MG63 (cell line): ENCODE measurements around the gene MDH1B. TPM values are rescaled to one million over a fixed set of nuclear protein-coding genes. Genes with fewer than 3 reads are reported as not detected.
A peak's percentile ranks its signal among the peaks of the same experiment; 100 is the strongest.

Source experiments
- DNase-seq: peaks from one replicate; pipeline ENCODE4 v3.0.0-alpha.2; 2020
- H3K27me3 ChIP-seq: fragments of 250-450 bp; sonication (Bioruptor Pico); 2 replicates; pipeline ENCODE4 v1.5.1; 2020; ENCODE audit warnings: mild to moderate bottlenecking, moderate library complexity
- H3K36me3 ChIP-seq: fragments of 250-450 bp; sonication (Bioruptor Pico); 2 replicates; pipeline ENCODE4 v1.5.1; 2020; ENCODE audit warnings: mild to moderate bottlenecking, moderate library complexity
- H3K4me3 ChIP-seq: fragments of 250-450 bp; sonication (Bioruptor Pico); 2 replicates; pipeline ENCODE4 v1.5.1; 2020; ENCODE audit warnings: mild to moderate bottlenecking, moderate library complexity
- H3K9me3 ChIP-seq: fragments of 250-450 bp; sonication (Bioruptor Pico); 2 replicates; pipeline ENCODE4 v1.5.1; 2020; ENCODE audit warnings: mild to moderate bottlenecking, moderate library complexity
- total RNA-seq: library from RNA; depleted of rRNA; stranded (reverse); fragments of >200 nt; shearing (Covaris generic); gene quantifications from 2 replicates; pipeline ENCODE4 v1.2.3, GENCODE V29; 2014; ENCODE audit warnings: low replicate concordance

The MDH1B gene
- total RNA-seq, 1 experiment from 2014 or later, result 0.72 TPM

GRCh38 chr2:206784559-206785353 lies 19.6 kb upstream of the MDH1B start:
- DNase-seq, result no peak
- peaks cover 9% of the 10 kb centered on the region for H3K9me3 ChIP-seq
- peaks cover 86% of the 10 kb centered on the region for H3K36me3 ChIP-seq
- no peak overlapping the region for H3K4me3 ChIP-seq
- no peaks in the 10 kb centered on the region for H3K27me3 ChIP-seq

GRCh38 chr2:206783718-206784117 lies 18.6 kb upstream of the MDH1B start:
- Histone ChIP-seq H3K4me3 (no peak overlapping the region), H3K9me3 (peaks cover 13% of the 10 kb centered on the region), H3K36me3 (peaks cover 86% of the 10 kb centered on the region)

GRCh38 chr2:206780671-206781070 lies 15.5 kb upstream of the MDH1B start:
- Histone ChIP-seq H3K27me3 (no peaks in the 10 kb centered on the region), H3K9me3 (peaks cover 20% of the 10 kb centered on the region), H3K4me3 (no peak overlapping the region), H3K36me3 (peaks cover 88% of the 10 kb centered on the region)
- DNase-seq, result no peak

More at GRCh38 chr2:206783718-206784117, 18.6 kb upstream of the MDH1B start:
- no peaks in the 10 kb centered on the region for H3K27me3 ChIP-seq
- DNase-seq, result no peak

DNA sequence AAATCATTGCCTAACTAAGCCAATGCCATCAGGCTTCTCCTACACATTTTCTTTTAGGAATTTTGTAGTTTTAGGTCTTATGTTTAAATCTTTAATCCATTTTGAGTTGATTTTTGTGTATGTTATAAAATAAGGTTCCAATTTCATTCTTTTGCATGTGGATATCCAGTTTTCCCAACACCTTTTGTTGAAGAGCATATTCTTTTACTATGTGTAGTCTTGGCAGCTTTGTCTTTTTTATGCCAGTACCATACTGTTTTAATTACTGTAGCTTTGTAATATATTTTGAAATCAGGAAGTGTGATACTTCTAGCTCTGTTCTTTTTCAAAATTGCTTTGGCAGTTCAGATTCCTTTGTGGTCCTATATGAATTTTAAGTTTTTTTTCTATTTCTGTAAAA lies 11.3 kb upstream of the MDH1B start:
- peaks cover 83% of the 10 kb centered on the region for H3K36me3 ChIP-seq

DNA sequence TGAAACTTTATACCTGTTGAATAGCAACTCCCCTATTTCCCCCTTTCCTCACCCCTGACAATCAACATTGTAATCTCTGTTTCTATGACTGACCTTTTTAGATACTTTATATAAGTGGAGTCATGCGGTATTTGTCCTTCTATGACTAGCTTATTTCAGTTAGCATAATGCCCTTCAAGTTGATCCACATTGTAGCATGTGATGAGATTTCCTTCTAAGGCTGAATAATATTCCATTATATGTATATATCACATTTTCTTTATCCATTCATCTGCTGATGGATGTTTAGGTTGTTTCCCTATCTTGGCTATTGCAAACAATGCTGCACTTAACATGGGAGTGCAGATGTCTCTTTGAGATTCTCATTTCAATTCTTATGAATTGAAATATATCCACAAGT lies 9.7 kb upstream of the MDH1B start:
- Histone ChIP-seq H3K9me3 (peaks cover 11% of the 10 kb centered on the region), H3K36me3 (peaks cover 80% of the 10 kb centered on the region), H3K4me3 (no peak overlapping the region), H3K27me3 (no peaks in the 10 kb centered on the region)
- DNase-seq, result no peak

More for the DNA sequence above, 11.3 kb upstream of the MDH1B start:
- peaks cover 20% of the 10 kb centered on the region for H3K9me3 ChIP-seq
- H3K4me3 ChIP-seq, result no peak overlapping the region
- H3K27me3 ChIP-seq, result no peaks in the 10 kb centered on the region
- DNase-seq, result no peak

- peaks cover 29% of the 10 kb centered on the region for H3K36me3 ChIP-seq
- H3K4me3 ChIP-seq, result peak overlapping the region; percentile 70
- H3K9me3 ChIP-seq, result no peaks in the 10 kb centered on the region
- no peak for DNase-seq
- no peaks in the 10 kb centered on the region; the same call in 1 of the 2 replicates for H3K27me3 ChIP-seq
Measured at GRCh38 chr2:206766057-206766930, 1.2 kb upstream of the MDH1B start.

DNA sequence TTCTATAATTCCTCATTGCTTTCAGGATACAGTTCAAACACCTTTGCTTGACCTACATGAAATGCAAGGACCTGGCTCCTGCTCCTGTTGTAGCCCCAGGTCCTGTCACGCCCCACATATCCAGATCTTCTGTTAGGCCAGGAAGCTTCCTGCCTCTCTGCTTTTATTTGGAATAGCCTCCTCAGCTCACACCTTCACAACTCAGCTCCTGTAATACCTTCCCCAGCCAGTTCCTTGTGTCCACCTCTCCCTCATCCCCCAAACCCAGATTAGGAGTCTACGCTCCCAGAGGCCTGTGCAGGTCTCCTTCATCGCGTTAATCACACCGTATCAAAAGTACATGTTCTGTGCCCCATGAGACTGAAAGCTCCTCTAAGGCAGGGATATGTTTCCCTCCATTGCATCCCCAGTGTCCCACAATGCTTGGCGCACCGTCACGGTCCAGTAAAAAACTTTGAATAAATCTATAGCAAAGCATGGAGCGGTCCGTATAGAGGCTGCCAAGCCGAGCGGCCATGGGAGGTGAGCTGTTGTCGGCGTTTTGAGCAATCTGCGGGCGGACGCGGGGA lies 371 bp downstream of the MDH1B start:
- no peaks in the 10 kb centered on the region; the same call in none of the 2 replicates for H3K27me3 ChIP-seq
- no peaks in the 10 kb centered on the region for H3K9me3 ChIP-seq
- peak; percentile 3 for DNase-seq
- peak overlapping the region; percentile 70 for H3K4me3 ChIP-seq
- peaks cover 19% of the 10 kb centered on the region for H3K36me3 ChIP-seq

DNA sequence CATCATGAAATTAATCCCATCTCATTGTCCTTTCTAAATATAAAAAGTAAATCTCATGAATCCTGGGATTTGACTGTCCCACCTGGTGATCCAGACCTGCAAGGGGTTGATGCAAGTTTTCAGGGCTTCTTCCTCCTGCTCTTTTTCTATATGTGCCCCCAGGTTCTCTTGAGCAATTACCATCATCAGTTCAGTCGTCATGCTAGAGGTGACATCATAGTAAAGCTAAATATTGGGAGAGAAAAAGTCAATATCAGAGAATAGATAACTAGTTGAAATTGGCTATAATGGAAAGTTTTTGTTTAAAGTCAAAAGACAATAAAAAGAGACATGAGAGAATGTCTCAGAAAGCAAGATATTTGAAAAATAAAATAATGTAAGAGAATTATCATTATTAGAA lies 8.3 kb downstream of the MDH1B start:
- Histone ChIP-seq H3K9me3 (no peaks in the 10 kb centered on the region), H3K27me3 (peaks cover 9% of the 10 kb centered on the region), H3K36me3 (no peaks in the 10 kb centered on the region), H3K4me3 (no peak overlapping the region)
- DNase-seq, result no peak

- no peak for DNase-seq
- H3K4me3 ChIP-seq, result no peak overlapping the region
- no peaks in the 10 kb centered on the region for H3K9me3 ChIP-seq
- no peaks in the 10 kb centered on the region for H3K36me3 ChIP-seq
- H3K27me3 ChIP-seq, result no peaks in the 10 kb centered on the region; the same call in 1 of the 2 replicates
Measured at GRCh38 chr2:206740800-206741199, 24.3 kb downstream of the MDH1B start.

GRCh38 chr2:206739271-206739670 lies 25.9 kb downstream of the MDH1B start:
- no peaks in the 10 kb centered on the region; the same call in 1 of the 2 replicates for H3K27me3 ChIP-seq
- no peak for DNase-seq

DNA sequence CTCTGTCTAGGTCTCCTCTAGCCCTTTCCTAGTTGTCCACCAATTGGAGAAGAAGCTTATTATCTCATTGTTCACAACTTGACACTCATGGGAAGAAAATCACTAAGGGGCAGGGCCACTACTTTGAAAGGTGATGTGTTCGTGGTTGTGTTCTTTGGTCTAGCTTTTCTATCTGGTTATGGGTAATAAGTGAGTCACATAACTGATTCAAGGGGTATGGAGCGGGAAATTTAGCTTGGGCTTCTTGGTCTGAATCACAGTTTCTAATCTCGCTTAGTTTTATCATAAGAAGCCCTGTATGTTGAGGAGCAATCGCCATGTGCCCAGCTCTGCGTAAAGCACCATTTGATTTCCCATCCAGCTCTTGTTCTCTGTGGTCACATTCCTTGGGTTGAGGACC lies 28.2 kb downstream of the MDH1B start:
- no peak overlapping the region for H3K4me3 ChIP-seq
- DNase-seq, result no peak
- H3K36me3 ChIP-seq, result no peaks in the 10 kb centered on the region
- no peaks in the 10 kb centered on the region for H3K9me3 ChIP-seq
- no peaks in the 10 kb centered on the region; the same call in 1 of the 2 replicates for H3K27me3 ChIP-seq

More at GRCh38 chr2:206739271-206739670, 25.9 kb downstream of the MDH1B start:
- no peak overlapping the region for H3K4me3 ChIP-seq
- H3K9me3 ChIP-seq, result no peaks in the 10 kb centered on the region
- H3K36me3 ChIP-seq, result no peaks in the 10 kb centered on the region

- no peak overlapping the region for H3K4me3 ChIP-seq
- DNase-seq, result no peak
- no peaks in the 10 kb centered on the region for H3K9me3 ChIP-seq
- H3K36me3 ChIP-seq, result no peaks in the 10 kb centered on the region
- peaks cover 9% of the 10 kb centered on the region for H3K27me3 ChIP-seq
Measured at GRCh38 chr2:206733341-206733740, 31.8 kb downstream of the MDH1B start.

GRCh38 chr2:206728277-206729199 lies 36.6 kb downstream of the MDH1B start:
- DNase-seq, result no peak
- Histone ChIP-seq H3K36me3 (no peaks in the 10 kb centered on the region), H3K4me3 (no peak overlapping the region), H3K9me3 (no peaks in the 10 kb centered on the region), H3K27me3 (peaks cover 14% of the 10 kb centered on the region)

DNA sequence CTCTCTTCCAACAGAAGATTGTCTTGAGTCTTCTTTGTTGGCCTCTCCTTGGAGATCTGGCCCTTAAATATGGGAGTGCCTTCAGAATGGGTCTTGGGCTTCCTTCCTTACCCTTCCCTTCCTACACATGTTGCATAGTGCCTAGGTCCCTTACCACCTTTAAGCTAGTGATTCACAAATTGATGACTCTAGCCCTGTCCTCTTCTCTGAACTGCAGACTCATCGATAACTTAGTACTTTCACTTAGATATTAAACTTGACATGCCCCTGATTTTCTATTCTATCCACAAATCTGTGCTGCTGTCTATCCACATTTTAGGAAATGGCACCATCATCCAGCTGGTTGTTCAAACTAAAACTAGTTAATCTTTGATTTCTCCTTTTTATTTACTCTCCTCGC lies 37.8 kb downstream of the MDH1B start:
- Histone ChIP-seq H3K4me3 (no peak overlapping the region), H3K27me3 (peaks cover 14% of the 10 kb centered on the region), H3K36me3 (no peaks in the 10 kb centered on the region), H3K9me3 (no peaks in the 10 kb centered on the region)
- DNase-seq, result no peak

DNA sequence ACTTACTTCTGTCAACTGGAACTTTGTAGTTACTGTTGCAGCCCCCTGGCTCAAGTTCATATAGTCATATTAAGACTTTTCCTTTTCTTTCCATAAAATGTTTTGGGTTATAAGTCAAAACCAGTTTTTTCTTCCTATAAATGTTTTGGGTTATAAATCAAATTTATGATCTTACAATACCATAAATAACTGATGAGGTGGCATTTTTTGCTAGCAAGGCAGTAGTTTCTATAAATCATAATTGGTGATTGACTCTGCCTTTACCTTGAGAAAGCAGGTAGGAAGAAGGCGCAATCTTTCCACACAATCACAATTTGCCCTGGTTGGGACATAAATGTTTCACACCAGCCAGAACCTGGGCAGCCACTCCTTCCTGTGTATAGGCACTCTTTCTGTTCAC lies 41.8 kb downstream of the MDH1B start:
- H3K9me3 ChIP-seq, result no peaks in the 10 kb centered on the region

DNA sequence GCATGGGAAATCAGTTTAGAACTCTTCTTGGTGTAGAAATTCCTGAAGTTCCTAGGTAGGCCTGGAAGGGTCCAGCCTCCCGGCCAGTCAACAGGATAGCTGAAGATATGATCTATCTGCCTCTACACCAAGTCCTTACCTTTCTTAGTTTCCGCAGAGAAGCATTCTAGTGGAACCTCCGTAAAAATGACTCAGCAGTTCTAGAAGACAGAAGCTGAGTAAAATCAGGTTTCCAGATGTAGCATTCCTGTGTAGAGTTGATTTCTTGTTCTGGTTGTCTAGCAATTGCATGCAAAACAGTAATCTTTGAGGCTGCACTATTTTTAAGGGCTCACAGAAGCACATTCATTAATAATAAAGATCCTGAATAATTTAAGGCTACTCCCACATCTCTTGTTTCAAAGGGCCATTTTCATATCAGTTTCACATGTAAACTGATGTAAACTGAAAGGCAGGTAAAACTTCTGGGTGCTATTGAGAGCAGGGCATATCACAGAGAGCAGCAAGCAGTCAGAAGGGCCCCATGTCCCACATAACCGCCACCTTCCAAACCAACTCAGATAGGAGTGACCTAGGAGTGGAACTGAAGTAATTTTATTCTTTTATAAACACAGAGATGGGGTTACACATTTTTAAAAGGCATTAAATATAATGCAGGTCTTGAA lies 43.7 kb downstream of the MDH1B start:
- no peak for DNase-seq
- Histone ChIP-seq H3K9me3 (no peaks in the 10 kb centered on the region), H3K27me3 (peaks cover 5% of the 10 kb centered on the region), H3K36me3 (no peaks in the 10 kb centered on the region), H3K4me3 (no peak overlapping the region)

More for the DNA sequence above, 41.8 kb downstream of the MDH1B start:
- no peak overlapping the region for H3K4me3 ChIP-seq
- DNase-seq, result no peak
- peaks cover 5% of the 10 kb centered on the region for H3K27me3 ChIP-seq
- no peaks in the 10 kb centered on the region for H3K36me3 ChIP-seq
